ENCODE measurements around the gene IQGAP1.

Gene IQGAP1

GRCh38 chr15:90539789-90540188 is 151.7 kb downstream of the IQGAP1 start:
- peak; percentile 56 for DNase-seq

- no peak for DNase-seq
Measured at GRCh38 chr15:90540768-90541167, 152.7 kb downstream of the IQGAP1 start.

- no peak for DNase-seq
Measured at GRCh38 chr15:90545095-90545494, 157.1 kb downstream of the IQGAP1 start.

- DNase-seq = no peak
Measured at GRCh38 chr15:90547540-90547939, 159.5 kb downstream of the IQGAP1 start.

GRCh38 chr15:90550919-90551318 is 162.9 kb downstream of the IQGAP1 start:
- DNase-seq = no peak
